ENCODE results near the gene GET4. TPM values are rescaled to one million over a fixed set of nuclear protein-coding genes. Genes with fewer than 3 reads are reported as not detected.

The GET4 gene
- total and polyA plus RNA-seq, 2 of the 13 experiments (the other 11 are each of a cell fraction or from before 2014, with no cell fraction given) = 28.2 to 35.2 TPM

DNA sequence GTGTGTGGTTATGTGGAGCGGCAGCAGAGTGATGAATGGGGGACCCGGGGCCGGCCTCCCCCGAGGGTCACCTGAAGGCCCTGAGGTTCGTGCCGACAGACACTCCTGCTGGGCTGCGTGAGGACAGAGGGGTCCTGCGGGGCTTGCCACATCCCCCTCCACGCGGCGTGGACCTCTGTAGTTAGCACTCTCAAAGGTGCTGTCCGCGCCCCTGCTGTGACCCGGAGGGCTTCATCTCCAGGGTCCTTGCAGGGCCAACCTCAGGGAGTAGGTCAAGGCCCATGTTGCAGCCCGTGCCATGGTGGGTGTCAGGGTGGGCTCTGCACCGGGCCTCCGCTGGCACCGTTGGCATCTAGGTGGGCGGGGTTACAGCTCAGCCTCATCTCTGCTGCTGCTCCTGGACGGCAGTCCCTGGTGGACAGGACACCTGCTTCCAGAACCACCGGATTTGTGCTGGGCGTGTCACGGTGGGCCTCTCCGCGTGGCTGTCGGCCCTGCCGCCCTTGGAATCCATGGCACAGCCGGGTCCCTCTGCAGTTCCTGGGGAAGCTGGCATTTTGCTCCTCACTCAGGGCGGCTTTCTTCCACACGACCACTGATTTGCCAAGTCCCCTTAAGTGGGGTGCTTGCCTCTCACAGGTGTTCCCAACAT lies 19.8 kb upstream of the GET4 start:
- no peak overlapping the region for H3K4me2 ChIP-seq (ENCODE audit: low read depth, low read length)
- H3K4me3 ChIP-seq (replicated peaks in 1 of 3; ENCODE audit: insufficient read depth in 1 of 3, low read depth in 2 of 3, low read length in 3 of 3) = no peak overlapping the region
- peaks cover 12% of the 10 kb centered on the region for H3K4me1 ChIP-seq (ENCODE audit: insufficient read depth, low read length)
- ATAC-seq = no peak
- CTCF ChIA-PET (ENCODE audit: low intra/inter-chr PET ratio, low total read pairs) = no interaction called here
- no peaks in the 10 kb centered on the region for H3K9me3 ChIP-seq (ENCODE audit: low read length)
- H3K27ac ChIP-seq (ENCODE audit: extremely low read length, insufficient read depth, low read length) = no peak overlapping the region
- no peak for FAIRE-seq
- TF ChIP-seq, protein P1, sequence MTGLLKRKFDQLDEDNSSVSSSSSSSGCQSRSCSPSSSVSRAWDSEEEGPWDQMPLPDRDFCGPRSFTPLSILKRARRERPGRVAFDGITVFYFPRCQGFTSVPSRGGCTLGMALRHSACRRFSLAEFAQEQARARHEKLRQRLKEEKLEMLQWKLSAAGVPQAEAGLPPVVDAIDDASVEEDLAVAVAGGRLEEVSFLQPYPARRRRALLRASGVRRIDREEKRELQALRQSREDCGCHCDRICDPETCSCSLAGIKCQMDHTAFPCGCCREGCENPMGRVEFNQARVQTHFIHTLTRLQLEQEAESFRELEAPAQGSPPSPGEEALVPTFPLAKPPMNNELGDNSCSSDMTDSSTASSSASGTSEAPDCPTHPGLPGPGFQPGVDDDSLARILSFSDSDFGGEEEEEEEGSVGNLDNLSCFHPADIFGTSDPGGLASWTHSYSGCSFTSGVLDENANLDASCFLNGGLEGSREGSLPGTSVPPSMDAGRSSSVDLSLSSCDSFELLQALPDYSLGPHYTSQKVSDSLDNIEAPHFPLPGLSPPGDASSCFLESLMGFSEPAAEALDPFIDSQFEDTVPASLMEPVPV (CRISPR knock-in tag; IDR thresholded peaks at IDR 0.05) = 0 out of 2 replicates have a peak, but pooled peaks have one; percentile 29
- TF ChIP-seq CEBPG (CRISPR knock-in tag; IDR thresholded peaks at IDR 0.05) (no peak), AGO2 (optimal IDR thresholded peaks at IDR 0.05; ENCODE audit: low read depth, low read length) (peak; percentile 37)
- TF ChIP-seq, protein P2, sequence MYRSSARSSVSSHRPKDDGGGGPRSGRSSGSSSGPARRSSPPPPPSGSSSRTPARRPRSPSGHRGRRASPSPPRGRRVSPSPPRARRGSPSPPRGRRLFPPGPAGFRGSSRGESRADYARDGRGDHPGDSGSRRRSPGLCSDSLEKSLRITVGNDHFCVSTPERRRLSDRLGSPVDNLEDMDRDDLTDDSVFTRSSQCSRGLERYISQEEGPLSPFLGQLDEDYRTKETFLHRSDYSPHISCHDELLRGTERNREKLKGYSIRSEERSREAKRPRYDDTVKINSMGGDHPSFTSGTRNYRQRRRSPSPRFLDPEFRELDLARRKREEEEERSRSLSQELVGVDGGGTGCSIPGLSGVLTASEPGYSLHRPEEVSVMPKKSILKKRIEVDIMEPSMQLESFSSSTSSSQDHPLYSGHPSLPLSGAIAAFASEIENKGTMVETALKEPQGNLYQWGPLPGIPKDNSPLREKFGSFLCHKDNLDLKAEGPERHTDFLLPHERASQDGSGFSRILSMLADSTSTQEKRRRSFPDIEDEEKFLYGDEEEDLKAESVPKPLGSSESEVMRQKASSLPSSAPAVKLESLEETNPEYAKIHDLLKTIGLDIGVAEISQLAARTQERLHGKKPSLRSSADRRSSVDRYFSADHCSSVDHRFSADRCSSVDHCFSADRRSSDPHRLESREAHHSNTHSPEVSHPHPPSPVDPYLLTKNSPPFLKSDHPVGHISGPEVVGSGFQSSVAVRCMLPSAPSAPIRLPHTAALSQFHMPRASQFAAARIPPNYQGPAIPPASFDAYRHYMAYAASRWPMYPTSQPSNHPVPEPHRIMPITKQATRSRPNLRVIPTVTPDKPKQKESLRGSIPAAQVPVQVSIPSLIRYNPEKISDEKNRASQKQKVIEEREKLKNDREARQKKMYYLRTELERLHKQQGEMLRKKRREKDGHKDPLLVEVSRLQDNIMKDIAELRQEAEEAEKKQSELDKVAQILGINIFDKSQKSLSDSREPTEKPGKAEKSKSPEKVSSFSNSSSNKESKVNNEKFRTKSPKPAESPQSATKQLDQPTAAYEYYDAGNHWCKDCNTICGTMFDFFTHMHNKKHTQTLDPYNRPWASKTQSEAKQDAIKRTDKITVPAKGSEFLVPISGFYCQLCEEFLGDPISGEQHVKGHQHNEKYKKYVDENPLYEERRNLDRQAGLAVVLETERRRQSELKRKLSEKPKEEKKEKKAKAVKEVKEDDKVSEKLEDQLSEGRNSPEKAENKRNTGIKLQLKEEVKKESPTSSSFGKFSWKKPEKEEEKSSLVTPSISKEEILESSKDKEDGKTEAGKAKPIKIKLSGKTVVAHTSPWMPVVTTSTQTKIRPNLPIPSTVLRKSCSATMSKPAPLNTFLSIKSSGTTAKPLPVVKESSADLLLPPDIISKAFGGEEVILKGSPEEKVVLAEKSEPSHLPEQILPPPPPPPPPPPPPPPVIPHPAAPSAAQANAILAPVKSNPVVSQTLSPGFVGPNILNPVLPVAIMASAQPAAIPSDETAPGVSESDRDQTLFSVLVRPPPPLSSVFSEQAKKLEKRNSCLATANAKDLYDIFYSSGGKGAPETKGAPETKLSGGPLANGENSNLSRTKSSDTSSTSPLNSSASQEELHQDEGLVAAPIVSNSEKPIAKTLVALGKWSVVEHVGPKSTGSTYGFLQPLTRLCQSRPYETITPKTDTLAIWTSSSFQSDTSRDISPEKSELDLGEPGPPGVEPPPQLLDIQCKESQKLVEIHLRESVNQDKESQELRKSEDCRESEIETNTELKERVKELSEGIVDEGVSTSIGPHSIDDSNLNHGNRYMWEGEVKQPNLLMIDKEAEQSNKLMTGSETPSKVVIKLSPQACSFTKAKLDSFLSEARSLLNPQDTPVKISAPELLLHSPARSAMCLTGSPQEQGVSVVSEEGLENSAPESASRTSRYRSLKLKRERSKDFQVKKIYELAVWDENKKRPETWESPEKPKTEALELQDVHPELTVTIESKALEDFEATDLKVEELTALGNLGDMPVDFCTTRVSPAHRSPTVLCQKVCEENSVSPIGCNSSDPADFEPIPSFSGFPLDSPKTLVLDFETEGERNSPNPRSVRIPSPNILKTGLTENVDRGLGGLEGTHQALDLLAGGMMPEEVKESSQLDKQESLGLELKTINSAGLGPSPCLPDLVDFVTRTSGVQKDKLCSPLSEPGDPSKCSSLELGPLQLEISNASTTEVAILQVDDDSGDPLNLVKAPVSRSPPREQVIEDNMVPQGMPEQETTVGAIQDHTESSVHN (CRISPR knock-in tag; IDR thresholded peaks at IDR 0.05) = no peak
- POLR2A ChIA-PET = no interaction called here
- H3K27me3 ChIP-seq (ENCODE audit: control insufficient read depth in 1 of 2, insufficient read depth in 2 of 2, low read length in 2 of 2) = no peaks in the 10 kb centered on the region
- intact Hi-C loops (cut with micrococcal nuclease; ENCODE audit: unreplicated experiment) (no loop called here), in situ Hi-C loops (cut with HindIII; ENCODE audit: extremely low pct_ligation_motif_present, low pct_unique_long_range_greater_than_20kb) (no loop called here)
- peaks cover 30 to 82% of the 10 kb centered on the region in 2 experiments for H3K36me3 ChIP-seq (replicated peaks in 1 of 2; ENCODE audit: control insufficient read depth in 1 of 2, insufficient read depth in 2 of 2, low read length in 2 of 2)
- H3K79me2 ChIP-seq (ENCODE audit: insufficient read depth, low read length) = no peaks in the 10 kb centered on the region
- DNase-seq (ENCODE audit: low spot score) = no peak
- 95% methylated on average over 9 of the region's 30 CpGs for WGBS (ENCODE audit: low lambda C conversion rate)
- no peak overlapping the region for H2AFZ ChIP-seq (ENCODE audit: low read length)
- H4K20me1 ChIP-seq (ENCODE audit: insufficient read depth, low read length) = no peaks in the 10 kb centered on the region; the same call in 1 of the 2 replicates
- no TSS peak for BruUV-seq (replicated peaks)
- H3K9ac ChIP-seq (ENCODE audit: insufficient read depth, low read depth, low read length) = no peak overlapping the region

Measured in HepG2 (cell line).